Heart left ventricle (tissue), 16 donors: ENCODE measurements around the gene TXNDC11. TPM values are rescaled to one million over a fixed set of nuclear protein-coding genes. Genes with fewer than 3 reads are reported as not detected.
A peak's percentile ranks its signal among the peaks of the same experiment; 100 is the strongest.

Source experiments
- ATAC-seq, 4 donors: fragments of 200-7000 bp; cut with Tn5 transposase; one replicate each; pipeline ENCODE4 v1.9.1; 2020 to 2022; ENCODE audit warnings: moderate library complexity in 4 of 4, mild to moderate bottlenecking in 3 of 4, moderate number of reproducible peaks in 1 of 4
- DNase-seq, 5 donors: peaks; one replicate each; pipeline ENCODE4 v3.0.0-alpha.2; 2020
- H3K27ac ChIP-seq, 12 donors: fragments of 200-600 bp; sonication (generic) in 4 of 12; one replicate each; pipeline versions ENCODE4 v1.5.0 to v1.8.0; 2016 to 2022; ENCODE audit warnings: mild to moderate bottlenecking in 2 of 12
- H3K27me3 ChIP-seq, 9 donors: fragments of 200-600 bp; sonication (generic) in 2 of 9; one replicate each; pipeline versions ENCODE4 v1.5.1 to v1.8.0; 2016 to 2022; ENCODE audit warnings: mild to moderate bottlenecking in 3 of 9
- H3K36me3 ChIP-seq, 9 donors: fragments of 200-600 bp; sonication (generic) in 2 of 9; one replicate each; pipeline versions ENCODE4 v1.5.0 to v1.8.0; 2018 to 2022; ENCODE audit warnings: mild to moderate bottlenecking in 2 of 9
- H3K4me1 ChIP-seq, 12 donors: fragments of 200-600 bp; sonication (generic) in 4 of 12; one replicate each; pipeline versions ENCODE4 v1.5.0 to v1.8.0; 2016 to 2022; ENCODE audit warnings: mild to moderate bottlenecking in 3 of 12
- H3K4me3 ChIP-seq, 12 donors: fragments of 200-600 bp; sonication (generic) in 4 of 12; one replicate each; pipeline versions ENCODE4 v1.5.0 to v1.8.0; 2017 to 2022; ENCODE audit warnings: mild to moderate bottlenecking in 9 of 12, moderate library complexity in 4 of 12
- H3K9me3 ChIP-seq, 12 donors: fragments of 200-600 bp; sonication (generic) in 4 of 12; one replicate each; pipeline versions ENCODE4 v1.5.0 to v1.8.0; 2016 to 2022; ENCODE audit warnings: mild to moderate bottlenecking in 1 of 12
- CTCF ChIP-seq, 12 donors: fragments of 200-600 bp; sonication (generic) in 4 of 12; IDR thresholded peaks; one replicate each; pipeline versions ENCODE4 v1.5.0 to v1.8.0; 2018 to 2022; ENCODE audit warnings: antibody characterized with exemption in 12 of 12, mild to moderate bottlenecking in 5 of 12
- POLR2A ChIP-seq, 2 donors: fragments of 450-650 bp; IDR thresholded peaks; one replicate each; pipeline ENCODE4 v1.6.1; 2017; ENCODE audit warnings: antibody characterized with exemption in 2 of 2, mild to moderate bottlenecking in 2 of 2, moderate library complexity in 2 of 2
- WGBS, 4 donors: extraction: QIAGEN DNeasy Blood & Tissue Kit in 2 of 4; methylation state at CpG; one replicate each; pipeline versions ENCODE4 v1.1.5 to v1.1.7; 2013 to 2018; 5-methylcytosine and 5-hydroxymethylcytosine counted together
- intact Hi-C, 10 donors: fragments of 100-400 bp; cut with DNase I; formaldehyde crosslinking; loops; one replicate each; pipeline versions ENCODE4 v1.11.1 to v1.14.2; 2022
- polyA plus RNA-seq, 2 donors: library from polyadenylated mRNA; stranded (reverse); fragments of 200-250 nt; gene quantifications; one replicate each; pipeline ENCODE4 v1.2.3, GENCODE V29; 2013
- total RNA-seq, 9 donors: library from RNA; depleted of rRNA in 2 of 9; stranded (reverse); fragments of >200 nt in 2 of 9; fragmentation: NEBNext Ultra II Directional in 3 of 9; extraction: Animal tissue kit (Norgen Biotek cat#: 25700) in 3 of 9; gene quantifications; one replicate each; pipeline versions ENCODE4 v1.1.0 to v1.2.4, GENCODE V29; 2016 to 2023
- donor health status: ischemic (EF 13 %, LVEDD 7.1; RV severe dilation, severe dysfunction).
- donor health status: healthy with polysubstance abuse.
- donor health status: DM: no; HTN: yes; CAD: no.
- donor health status: DM: no; HTN: no; CAD: no.
- donor health status: ischemic (EF 25% LVEDD 6.9; RV normal size, moderate dysfunction).
- donor health status: ischemic (EF 25% LVEDD 5.7; RV mildly dilated, moderate dysfunction).
- donor health status: healthy.
- donor health status: DM: yes; HTN: yes; CAD: no.
- donor health status: ischemic (EF 35%, LVEDD 5.7; RV mildly dilated, moderate dysfunction).
- donor health status: nonischemic (EF 11% LVEDD 7.7; RV severe dilation, severe dysfunction).
- donor health status: DM: yes; HTN: yes; CAD: no.
- donor health status: PGD.
- donor health status: ischemic (EF 29% LVEDD 5.4; RV normal size, mild dysfunction).
- donor health status: nonischemic (EF 23%, LVEDD 6.1; RV moderate dilation, normal function).

The TXNDC11 gene
- total and polyA plus RNA-seq, 11 donors = 18.9 to 53.1 (median 25.9) TPM

GRCh38 chr16:11717811-11718210 lies 24.8 kb downstream of the TXNDC11 start:
- DNase-seq (no peak), ATAC-seq (no peak)
- intact Hi-C loops = loop anchor here in 5 of 10 donors (5.0 to 10.0 kb wide), 4 partner anchors 73 to 753 kb away; no protein-coding TSS in a partner anchor
- Histone ChIP-seq H3K27ac (peak overlapping the region in 1 of 12 donors; percentile 19), H3K27me3 (no peaks in the 10 kb centered on the region), H3K9me3 (no peaks in the 10 kb centered on the region), H3K4me1 (peaks cover 0 to 15% (median 0%) of the 10 kb centered on the region in 12 donors), H3K4me3 (no peak overlapping the region), H3K36me3 (peaks cover 0 to 88% (median 74%) of the 10 kb centered on the region in 9 donors)
- TF ChIP-seq CTCF (IDR thresholded peaks at IDR 0.05) (no peak), POLR2A (IDR thresholded peaks at IDR 0.05) (no peak)
- 67 to 86% (median 78%) methylated on average over 5 of the region's 5 CpGs for WGBS, 4 donors

GRCh38 chr16:11716336-11716735 lies 26.3 kb downstream of the TXNDC11 start:
- Histone ChIP-seq H3K4me3 (no peak overlapping the region), H3K36me3 (peaks cover 0 to 81% (median 71%) of the 10 kb centered on the region in 9 donors), H3K27ac (no peak overlapping the region), H3K4me1 (peaks cover 0 to 10% (median 0%) of the 10 kb centered on the region in 12 donors), H3K27me3 (no peaks in the 10 kb centered on the region), H3K9me3 (no peaks in the 10 kb centered on the region)
- no peak for ATAC-seq
- TF ChIP-seq CTCF (IDR thresholded peaks at IDR 0.05) = no peak
- no peak for TF ChIP-seq POLR2A (IDR thresholded peaks at IDR 0.05)
- no peak for DNase-seq
- intact Hi-C loops = loop anchor here in 5 of 10 donors (5.0 to 10.0 kb wide), 4 partner anchors 72 to 752 kb away; no protein-coding TSS in a partner anchor

- ATAC-seq (no peak), DNase-seq (no peak)
- no peak for TF ChIP-seq POLR2A (IDR thresholded peaks at IDR 0.05)
- no peak for TF ChIP-seq CTCF (IDR thresholded peaks at IDR 0.05)
- intact Hi-C loops = loop anchor here in 9 of 10 donors (1.0 to 10.0 kb wide), 7 partner anchors 71 to 751 kb away; no protein-coding TSS in a partner anchor
- no peaks in the 10 kb centered on the region for H3K9me3 ChIP-seq
- WGBS, 4 donors = 84 to 91% (median 87%) methylated on average over 8 of the region's 8 CpGs
- H3K36me3 ChIP-seq = peaks cover 0 to 80% (median 69%) of the 10 kb centered on the region in 9 donors
- H3K27ac ChIP-seq = peak overlapping the region in 1 of 12 donors; percentile 9
- no peaks in the 10 kb centered on the region for H3K27me3 ChIP-seq
- H3K4me1 ChIP-seq = peaks cover 0 to 12% (median under 1%) of the 10 kb centered on the region in 12 donors
- H3K4me3 ChIP-seq = no peak overlapping the region
These were observed 27.3 kb downstream of the TXNDC11 start for GRCh38 chr16:11715246-11715947.

GRCh38 chr16:11712122-11712521 lies 30.5 kb downstream of the TXNDC11 start:
- DNase-seq (no peak), ATAC-seq (no peak)
- Histone ChIP-seq H3K4me3 (no peak overlapping the region), H3K9me3 (no peaks in the 10 kb centered on the region), H3K36me3 (peaks cover 0 to 75% (median 63%) of the 10 kb centered on the region in 9 donors), H3K27me3 (no peaks in the 10 kb centered on the region), H3K27ac (peak overlapping the region in 1 of 12 donors; percentile 45), H3K4me1 (peaks cover 0 to 22% (median 4%) of the 10 kb centered on the region in 12 donors)
- WGBS, 4 donors = 95 to 98% (median 96%) methylated on average over 3 of the region's 3 CpGs
- intact Hi-C loops = loop anchor here in 9 of 10 donors (2.0 to 10.0 kb wide), 10 partner anchors 35 to 747 kb away; partner anchors contain the start of gene SNN (in 1 of the 9)
- TF ChIP-seq CTCF (IDR thresholded peaks at IDR 0.05) (no peak), POLR2A (IDR thresholded peaks at IDR 0.05) (no peak)
